WI38 (cell line): ENCODE results near the gene PLD1.

Experiments
- H3K4me3 ChIP-seq: 2 replicates; pipeline ENCODE4 v1.5.1; 2011; ENCODE audit warnings: low read depth, mild to moderate bottlenecking, control low read depth, low read length
- CTCF ChIP-seq: IDR thresholded peaks from 2 replicates; pipeline ENCODE4 v1.5.1; 2012; ENCODE audit warnings: low read depth, mild to moderate bottlenecking, control low read depth, low read length

PLD1 gene

DNA sequence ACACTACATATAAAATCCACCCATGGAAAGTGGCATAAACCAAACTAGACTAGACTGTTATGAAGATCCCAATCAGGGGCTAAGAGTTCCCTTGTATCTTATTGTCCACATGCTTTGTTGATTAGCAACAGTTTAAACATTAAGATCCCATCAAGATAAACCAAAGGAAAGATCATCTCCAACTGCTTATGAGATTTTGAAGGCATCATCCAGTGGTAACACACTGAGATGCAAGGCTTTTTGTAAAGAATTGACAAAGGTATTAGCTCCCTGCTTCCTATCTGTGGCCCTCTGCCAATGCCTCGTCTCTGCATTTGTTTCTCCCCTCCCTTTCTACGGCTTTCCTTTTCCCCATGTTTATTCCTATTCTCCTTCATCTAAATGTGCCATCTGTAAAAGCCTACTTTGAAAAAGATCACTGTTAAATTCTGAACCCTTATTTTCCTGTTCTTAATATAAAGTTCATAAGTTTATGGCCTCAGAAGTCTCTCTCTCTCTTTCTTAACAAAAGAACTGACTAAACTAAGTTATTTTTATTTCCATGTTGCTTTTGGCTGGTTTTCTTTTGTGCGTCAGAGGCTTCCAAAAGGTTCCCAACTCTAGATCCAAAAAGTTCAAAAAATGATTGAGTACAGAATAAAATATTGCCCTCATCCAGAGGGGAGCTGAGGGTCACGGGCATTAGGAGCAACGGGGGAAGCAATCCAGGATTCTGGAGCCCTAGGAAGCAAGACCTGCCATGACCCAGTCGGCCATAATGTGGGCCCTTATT lies 5.5 kb downstream of the PLD1 start:
- no peak overlapping the region for H3K4me3 ChIP-seq

GRCh38 chr3:171803044-171803443 lies 7.2 kb downstream of the PLD1 start:
- no peak overlapping the region for H3K4me3 ChIP-seq
- no peak for TF ChIP-seq CTCF

More for the DNA sequence above, 5.5 kb downstream of the PLD1 start:
- no peak for TF ChIP-seq CTCF

DNA sequence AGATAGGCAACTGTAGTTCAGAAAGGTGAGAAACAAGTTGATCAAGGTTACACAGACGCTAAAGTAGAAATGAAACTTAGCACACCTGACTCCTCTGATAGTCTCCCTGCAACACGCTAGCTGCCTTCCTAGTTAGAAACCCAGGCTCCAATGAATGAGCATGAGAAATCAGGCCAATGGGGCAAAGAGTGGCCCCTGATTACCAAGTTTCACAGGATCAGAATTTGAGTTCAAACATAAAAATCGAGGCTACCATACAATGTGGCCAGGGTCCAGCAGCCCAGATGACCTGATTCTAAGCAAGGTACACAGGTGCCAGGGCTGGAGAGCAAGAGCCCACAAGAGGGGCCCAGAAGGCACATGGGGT lies 7.7 kb downstream of the PLD1 start:
- no peak overlapping the region for H3K4me3 ChIP-seq
- TF ChIP-seq CTCF = no peak

GRCh38 chr3:171801738-171802589 lies 8.3 kb downstream of the PLD1 start:
- H3K4me3 ChIP-seq = no peak overlapping the region
- no peak for TF ChIP-seq CTCF

DNA sequence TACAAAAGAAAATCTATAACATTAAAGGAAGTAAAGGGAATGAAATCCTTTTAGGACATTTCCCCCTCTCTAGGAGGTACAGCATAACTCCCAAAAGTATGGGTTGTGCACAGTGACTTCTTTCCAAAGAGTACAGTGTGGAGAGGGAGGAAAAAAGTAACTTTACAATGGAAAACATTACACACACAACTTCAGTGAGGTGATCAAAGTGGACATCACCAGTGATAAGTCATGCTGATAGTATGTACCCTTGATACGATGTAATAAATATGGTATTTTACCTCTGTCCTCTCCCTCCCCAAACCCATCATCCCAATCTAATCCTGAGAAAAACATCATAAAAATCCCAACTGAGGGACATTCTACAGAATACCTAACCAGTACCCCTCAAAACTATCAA lies 10.8 kb downstream of the PLD1 start:
- TF ChIP-seq CTCF = no peak
- H3K4me3 ChIP-seq = no peak overlapping the region

GRCh38 chr3:171797873-171798272 lies 12.4 kb downstream of the PLD1 start:
- no peak for TF ChIP-seq CTCF
- no peak overlapping the region for H3K4me3 ChIP-seq

DNA sequence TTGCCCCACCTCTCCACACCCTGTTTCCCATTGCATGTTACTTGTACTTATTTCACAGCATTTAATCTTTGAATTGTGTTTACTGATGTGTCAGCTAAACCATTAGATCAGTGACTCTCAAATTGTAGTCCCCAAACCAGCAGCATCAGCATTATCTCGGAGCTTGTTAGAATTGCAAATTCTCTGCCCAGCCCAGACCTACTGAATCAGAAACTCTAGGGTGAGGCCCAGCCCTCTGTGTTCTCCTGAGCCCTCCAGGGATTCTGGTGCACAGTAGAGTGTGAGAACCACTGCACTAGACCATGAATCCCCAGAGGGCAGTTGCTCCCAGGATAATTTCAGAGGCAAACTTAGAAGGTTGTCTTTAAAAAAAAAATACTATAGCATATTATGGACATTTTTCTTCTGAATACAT lies 13.0 kb downstream of the PLD1 start:
- no peak overlapping the region for H3K4me3 ChIP-seq
- no peak for TF ChIP-seq CTCF
